AG04450 (cell line): ENCODE results near the gene MTERF1. TPM values are rescaled to one million over a fixed set of nuclear protein-coding genes. Genes with fewer than 3 reads are reported as not detected.

Source experiments
- CTCF ChIA-PET: fragments of 300-600, 350-600 bp; formaldehyde crosslinking; extraction: SDS; loops from one replicate; lab custom pipeline; 2022; ENCODE audit warnings: antibody characterized with exemption, inconsistent platforms; lab: Charles Lee
- POLR2A ChIA-PET: fragments of 350-600 bp; formaldehyde crosslinking; extraction: SDS; loops from one replicate; lab custom pipeline; 2021; ENCODE audit warnings: antibody characterized with exemption, inconsistent platforms; lab: Yijun Ruan, JAX
- DNase-seq: peaks from one replicate; pipeline ENCODE4 v3.0.0-alpha.2; 2011; ENCODE audit warnings: low read depth, low spot score
- H3K27ac ChIP-seq: one replicate; pipeline ENCODE4 v1.5.1; 2012; ENCODE audit warnings: low read depth, low read length, control low read depth
- H3K27me3 ChIP-seq: one replicate; pipeline ENCODE4 v1.6.0; 2012; ENCODE audit warnings: low read length; ENCODE audit not compliant: control insufficient read depth, insufficient read depth
- H3K4me3 ChIP-seq: 2 replicates; pipeline ENCODE4 v1.5.1; 2011; ENCODE audit warnings: mild to moderate bottlenecking, low read depth, low read length, control low read depth
- H3K9me3 ChIP-seq: 2 replicates; pipeline ENCODE4 v1.5.1; 2012; ENCODE audit warnings: low read length; ENCODE audit not compliant: control insufficient read depth, insufficient read depth
- CTCF ChIP-seq: IDR thresholded peaks from 2 replicates; pipeline ENCODE4 v1.5.1; 2011; ENCODE audit warnings: low read depth, low read length, control low read depth, inconsistent platforms
- polyA minus RNA-seq: library from RNA; depleted of rRNA, polyadenylated mRNA; stranded (reverse); fragments of >200 nt; gene quantifications from 2 replicates; pipeline ENCODE4 v1.2.3, GENCODE V29; 2011; rRNA and poly(A)+ RNA removed
- polyA plus RNA-seq: library from polyadenylated mRNA; depleted of rRNA; stranded (reverse); fragments of >200 nt; gene quantifications from 2 replicates; pipeline ENCODE4 v1.2.3, GENCODE V29; 2011; rRNA removed

The MTERF1 gene, protein sequence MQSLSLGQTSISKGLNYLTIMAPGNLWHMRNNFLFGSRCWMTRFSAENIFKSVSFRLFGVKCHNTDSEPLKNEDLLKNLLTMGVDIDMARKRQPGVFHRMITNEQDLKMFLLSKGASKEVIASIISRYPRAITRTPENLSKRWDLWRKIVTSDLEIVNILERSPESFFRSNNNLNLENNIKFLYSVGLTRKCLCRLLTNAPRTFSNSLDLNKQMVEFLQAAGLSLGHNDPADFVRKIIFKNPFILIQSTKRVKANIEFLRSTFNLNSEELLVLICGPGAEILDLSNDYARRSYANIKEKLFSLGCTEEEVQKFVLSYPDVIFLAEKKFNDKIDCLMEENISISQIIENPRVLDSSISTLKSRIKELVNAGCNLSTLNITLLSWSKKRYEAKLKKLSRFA
- polyA plus RNA-seq (11.1 and 18.3 TPM in 2 replicates), polyA minus RNA-seq (6.8 and 10.3 TPM in 2 replicates)

- POLR2A ChIA-PET, result interaction anchor here (0.7 to 1.2 kb wide), 3 partner anchors 8 to 61 kb away, joined by 3 to 9 read pairs (median 5); partner anchors contain the start of gene AKAP9
- Histone ChIP-seq H3K9me3 (no peaks in the 10 kb centered on the region), H3K4me3 (peak within 1 kb of the TSS; percentile 92), H3K27me3 (no peaks in the 10 kb centered on the region), H3K27ac (peak within 1 kb of the TSS; percentile 12)
- CTCF ChIA-PET, result interaction anchor here (0.6 to 2.4 kb wide), 53 partner anchors 9 to 1303 kb away, joined by 3 to 33 read pairs (median 4); partner anchors contain the start of genes AKAP9 and GATAD1
- peak; percentile 83 for DNase-seq
- TF ChIP-seq CTCF, result peak; percentile 99
These were observed at the start of gene MTERF1 for GRCh38 chr7:91880413-91881241. Gene MTERF1, minus strand, starts transcription at chr7:91880702. Its CDS starts 619 bp downstream, at chr7:91880083.

DNA sequence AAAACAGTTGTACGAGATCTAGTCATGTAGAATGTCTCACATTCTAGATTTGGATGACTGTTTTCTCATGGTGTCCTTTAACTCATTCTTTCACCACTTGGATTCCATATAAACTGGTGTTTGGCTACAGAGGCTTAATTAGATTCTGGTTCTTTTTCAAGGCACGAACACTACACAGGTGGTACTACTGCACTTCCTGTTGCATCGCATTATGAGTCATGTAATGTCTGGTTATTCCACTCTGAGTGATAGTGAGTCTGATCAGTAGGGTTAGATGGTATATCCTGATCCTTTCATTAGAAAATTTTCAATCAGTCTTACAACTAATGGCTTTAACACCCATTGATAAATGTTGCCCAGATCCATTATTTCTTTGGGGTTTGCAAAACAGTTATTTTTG is 49.0 kb upstream of the MTERF1 start:
- Histone ChIP-seq H3K27ac (no peak overlapping the region), H3K4me3 (no peak overlapping the region), H3K27me3 (peaks cover 3% of the 10 kb centered on the region), H3K9me3 (no peaks in the 10 kb centered on the region)
- no peak for TF ChIP-seq CTCF
- no peak for DNase-seq
- POLR2A ChIA-PET, result no interaction called here
- CTCF ChIA-PET, result no interaction called here

DNA sequence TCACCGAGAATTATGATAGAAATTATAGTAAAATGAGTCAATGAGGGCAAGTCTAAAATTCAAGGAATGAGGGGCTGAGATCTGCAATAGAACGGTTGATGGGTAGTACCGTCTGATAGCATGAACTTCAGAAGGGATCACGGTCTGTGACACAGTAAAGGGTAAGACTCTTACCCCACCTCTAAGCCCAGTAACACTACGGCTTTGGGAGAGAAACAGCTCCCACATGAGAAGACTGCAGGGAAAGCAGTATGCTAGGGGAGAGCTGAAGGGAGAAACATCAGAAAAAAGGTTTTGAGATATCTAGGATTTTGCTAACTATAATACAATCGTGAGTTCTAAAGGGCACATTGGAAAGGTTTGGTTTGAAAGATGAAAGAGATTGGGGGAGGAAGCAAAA is 47.4 kb upstream of the MTERF1 start:
- Histone ChIP-seq H3K27me3 (peaks cover 3% of the 10 kb centered on the region), H3K9me3 (no peaks in the 10 kb centered on the region), H3K4me3 (no peak overlapping the region), H3K27ac (no peak overlapping the region)
- DNase-seq, result no peak
- ChIA-PET POLR2A (no interaction called here), CTCF (interaction anchor here (0.6 to 2.2 kb wide), 2 partner anchors 25 to 47 kb away, joined by 4 read pairs; partner anchors contain the start of gene MTERF1)
- TF ChIP-seq CTCF, result peak; percentile 34

DNA sequence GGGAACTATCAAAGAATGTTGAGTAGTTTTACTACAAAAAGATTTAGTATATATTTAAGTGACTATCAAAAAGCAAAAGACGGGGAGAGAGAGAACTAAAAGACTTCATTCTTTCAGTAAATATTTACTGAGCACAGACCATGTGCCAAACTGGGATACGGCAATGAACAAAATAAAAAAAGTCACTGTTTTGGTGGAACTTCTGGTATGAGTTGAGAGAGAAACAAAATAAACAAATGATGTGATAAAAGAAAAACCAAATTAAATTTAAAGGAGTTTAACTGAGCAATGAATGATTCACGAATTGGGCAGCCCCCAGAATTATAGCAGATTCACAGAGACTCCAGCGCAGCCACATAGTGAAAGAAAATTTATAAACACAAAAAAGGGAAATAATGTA is 42.4 kb upstream of the MTERF1 start:
- Histone ChIP-seq H3K27me3 (peaks cover 3% of the 10 kb centered on the region), H3K4me3 (no peak overlapping the region), H3K9me3 (no peaks in the 10 kb centered on the region), H3K27ac (no peak overlapping the region)
- POLR2A ChIA-PET, result interaction anchor here (0.7 kb wide), 1 partner anchor 415 kb away, joined by 4 read pairs; no protein-coding TSS in a partner anchor
- no peak for DNase-seq
- TF ChIP-seq CTCF, result no peak
- CTCF ChIA-PET, result interaction anchor here (1.1 kb wide), 1 partner anchor 61 kb away, joined by 3 read pairs; no protein-coding TSS in a partner anchor
